MCF 10A (cell line): ENCODE results near the gene KIAA0825. TPM values are rescaled to one million over a fixed set of nuclear protein-coding genes. Genes with fewer than 3 reads are reported as not detected.

Source experiments
- BruUV-seq: library from RNA; stranded (reverse); fragments of 400-500 nt; replicated peaks from 2 replicates; lab custom pipeline; 2021; lab: Mats Ljungman, UMichigan
- CTCF ChIA-PET: fragments of 300-600 bp; sonication (Branson Sonifier 250); formaldehyde crosslinking; extraction: SDS; loops from one replicate; lab custom pipeline; 2021; ENCODE audit warnings: antibody characterized with exemption, inconsistent platforms; lab: Yijun Ruan, JAX
- POLR2A ChIA-PET: fragments of 300-600, 350-650 bp; sonication (Branson Sonifier 250); formaldehyde crosslinking; extraction: SDS; loops from one replicate; lab custom pipeline; 2020; ENCODE audit warnings: antibody characterized with exemption, inconsistent platforms; lab: Yijun Ruan, JAX
- DNase-seq: peaks from one replicate; pipeline ENCODE4 v3.0.0-alpha.2; 2018; ENCODE audit not compliant: unreplicated experiment
- H3K27ac Mint-ChIP-seq: one replicate; pipeline ENCODE4 v1.8.0; 2022; ENCODE audit warnings: mild to moderate bottlenecking, low read depth, mixed read lengths; ENCODE audit not compliant: unreplicated experiment
- H3K27me3 Mint-ChIP-seq: one replicate; pipeline ENCODE4 v1.8.0; 2022; ENCODE audit warnings: mixed read lengths; ENCODE audit not compliant: insufficient read depth, unreplicated experiment
- H3K36me3 Mint-ChIP-seq: one replicate; pipeline ENCODE4 v1.8.0; 2022; ENCODE audit warnings: mild to moderate bottlenecking, moderate library complexity, mixed read lengths; ENCODE audit not compliant: insufficient read depth, unreplicated experiment
- H3K4me1 Mint-ChIP-seq: one replicate; pipeline ENCODE4 v1.8.0; 2022; ENCODE audit warnings: mixed read lengths; ENCODE audit not compliant: insufficient read depth, unreplicated experiment
- H3K4me3 Mint-ChIP-seq: one replicate; pipeline ENCODE4 v1.8.0; 2022; ENCODE audit warnings: mild to moderate bottlenecking, moderate library complexity, mixed read lengths; ENCODE audit not compliant: unreplicated experiment
- H3K9me3 Mint-ChIP-seq: one replicate; pipeline ENCODE4 v1.8.0; 2022; ENCODE audit warnings: mixed read lengths; ENCODE audit not compliant: unreplicated experiment
- intact Hi-C: fragments of 100-400 bp; cut with micrococcal nuclease; formaldehyde crosslinking; loops from 2 replicates; pipeline ENCODE4 v1.14.1; 2022
- total RNA-seq: library from RNA; stranded (reverse); gene quantifications from 2 replicates; pipeline ENCODE4 v1.2.3, GENCODE V29; 2022
- TF ChIP-seq, protein P1 (sequence below): fragments of 200-600 bp; IDR thresholded peaks from one replicate; pipeline ENCODE4 v1.8.0; 2022; ENCODE audit warnings: antibody characterized with exemption, mild to moderate bottlenecking; ENCODE audit not compliant: unreplicated experiment

KIAA0825 gene
- total RNA-seq, 1 experiment from 2014 or later: 2.1 TPM

- Mint-ChIP-seq H3K9me3 (no peaks in the 10 kb centered on the region), H3K27ac (no peak overlapping the region), H3K4me3 (no peak overlapping the region), H3K4me1 (peaks cover 7% of the 10 kb centered on the region), H3K27me3 (no peaks in the 10 kb centered on the region), H3K36me3 (no peaks in the 10 kb centered on the region)
- ChIA-PET POLR2A (interaction anchor here (1.1 kb wide), 1 partner anchor 11 kb away, joined by 3 read pairs; no protein-coding TSS in a partner anchor), CTCF (interaction anchor here (0.6 kb wide), 1 partner anchor 1091 kb away, joined by 3 read pairs; no protein-coding TSS in a partner anchor)
- no TSS peak for BruUV-seq
- intact Hi-C loops: no loop called here
- TF ChIP-seq, protein P1, sequence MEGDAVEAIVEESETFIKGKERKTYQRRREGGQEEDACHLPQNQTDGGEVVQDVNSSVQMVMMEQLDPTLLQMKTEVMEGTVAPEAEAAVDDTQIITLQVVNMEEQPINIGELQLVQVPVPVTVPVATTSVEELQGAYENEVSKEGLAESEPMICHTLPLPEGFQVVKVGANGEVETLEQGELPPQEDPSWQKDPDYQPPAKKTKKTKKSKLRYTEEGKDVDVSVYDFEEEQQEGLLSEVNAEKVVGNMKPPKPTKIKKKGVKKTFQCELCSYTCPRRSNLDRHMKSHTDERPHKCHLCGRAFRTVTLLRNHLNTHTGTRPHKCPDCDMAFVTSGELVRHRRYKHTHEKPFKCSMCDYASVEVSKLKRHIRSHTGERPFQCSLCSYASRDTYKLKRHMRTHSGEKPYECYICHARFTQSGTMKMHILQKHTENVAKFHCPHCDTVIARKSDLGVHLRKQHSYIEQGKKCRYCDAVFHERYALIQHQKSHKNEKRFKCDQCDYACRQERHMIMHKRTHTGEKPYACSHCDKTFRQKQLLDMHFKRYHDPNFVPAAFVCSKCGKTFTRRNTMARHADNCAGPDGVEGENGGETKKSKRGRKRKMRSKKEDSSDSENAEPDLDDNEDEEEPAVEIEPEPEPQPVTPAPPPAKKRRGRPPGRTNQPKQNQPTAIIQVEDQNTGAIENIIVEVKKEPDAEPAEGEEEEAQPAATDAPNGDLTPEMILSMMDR: no peak
- DNase-seq: peak; percentile 28
These were observed 211.4 kb downstream of the KIAA0825 start for GRCh38 chr5:94407023-94407422.

DNA sequence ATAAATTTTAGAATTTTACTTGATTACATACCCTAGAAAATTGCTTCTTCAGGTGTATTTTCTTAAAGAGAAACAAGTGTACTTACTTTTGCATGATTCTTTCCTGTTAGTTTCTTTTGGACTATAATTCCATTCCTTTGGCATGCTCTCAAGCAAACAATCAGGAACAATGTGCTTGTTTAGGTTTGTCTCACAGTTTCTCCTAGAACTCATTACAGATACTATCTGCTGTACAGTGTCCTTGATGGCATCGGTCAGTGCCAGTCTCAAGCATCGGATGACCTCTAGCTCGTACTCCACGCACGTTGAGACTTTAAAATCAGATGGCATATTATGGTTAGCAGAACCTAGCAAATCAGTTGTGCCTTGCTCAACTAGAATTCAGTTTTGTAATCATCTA is 214.9 kb downstream of the KIAA0825 start:
- TF ChIP-seq, protein P1: no peak
- ChIA-PET CTCF (no interaction called here), POLR2A (no interaction called here)
- Mint-ChIP-seq H3K9me3 (no peaks in the 10 kb centered on the region), H3K27ac (no peak overlapping the region), H3K27me3 (no peaks in the 10 kb centered on the region), H3K36me3 (no peaks in the 10 kb centered on the region), H3K4me1 (peaks cover 7% of the 10 kb centered on the region), H3K4me3 (no peak overlapping the region)
- BruUV-seq: no TSS peak
- intact Hi-C loops: no loop called here
- DNase-seq: no peak

DNA sequence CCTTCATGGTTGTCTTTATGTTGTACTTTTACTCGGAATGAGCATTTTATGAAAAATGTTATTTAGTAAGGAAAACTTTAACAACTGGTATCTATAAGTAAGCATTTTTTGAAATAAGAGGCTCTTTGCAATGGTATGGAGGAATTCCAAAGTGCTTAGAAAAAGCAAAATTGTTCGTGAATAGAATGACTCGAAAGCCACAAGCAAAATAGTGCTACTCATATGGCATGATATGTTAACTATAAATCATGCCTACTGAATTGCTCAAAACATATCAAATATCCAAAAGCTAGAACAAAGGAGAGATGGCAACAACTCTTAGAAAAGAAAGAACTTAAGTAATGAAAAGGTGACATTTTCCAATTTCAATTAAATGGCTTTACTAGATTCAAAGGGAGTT is 216.3 kb downstream of the KIAA0825 start:
- TF ChIP-seq, protein P1: no peak
- intact Hi-C loops: no loop called here
- no peak overlapping the region for H3K27ac Mint-ChIP-seq

DNA sequence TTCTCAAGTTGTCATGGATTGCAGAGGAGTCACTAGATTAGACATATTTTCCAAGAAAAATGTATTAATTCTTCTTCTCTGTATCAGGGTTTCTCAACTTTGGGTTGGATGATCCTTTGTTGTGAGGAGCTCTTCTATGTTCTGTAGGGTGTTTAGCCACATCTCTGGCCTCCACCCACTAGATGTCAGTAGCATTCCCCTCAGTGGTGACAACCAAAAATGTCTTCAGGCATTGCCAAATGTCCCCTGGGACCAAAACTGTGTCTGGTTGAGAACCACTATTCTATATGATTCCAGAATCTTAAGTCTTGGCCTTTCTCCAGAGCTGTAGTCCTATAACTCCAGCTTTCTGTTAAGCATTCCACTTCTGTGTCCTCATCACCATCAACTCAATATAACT is 220.9 kb downstream of the KIAA0825 start:
- ChIA-PET CTCF (interaction anchor here (0.6 to 1.0 kb wide), 3 partner anchors 8 to 310 kb away, joined by 3 to 4 read pairs (median 3); a partner anchor contains a TSS), POLR2A (no interaction called here)
- H3K27me3 Mint-ChIP-seq: no peaks in the 10 kb centered on the region
- H3K4me1 Mint-ChIP-seq: no peaks in the 10 kb centered on the region
- H3K27ac Mint-ChIP-seq: no peak overlapping the region
- H3K4me3 Mint-ChIP-seq: no peak overlapping the region
- no peak for DNase-seq
- TF ChIP-seq, protein P1: no peak
- no peaks in the 10 kb centered on the region for H3K36me3 Mint-ChIP-seq
- intact Hi-C loops: no loop called here
- peaks cover 7% of the 10 kb centered on the region for H3K9me3 Mint-ChIP-seq
- no TSS peak for BruUV-seq

More for the DNA sequence above, 216.3 kb downstream of the KIAA0825 start:
- Mint-ChIP-seq H3K9me3 (peaks cover 7% of the 10 kb centered on the region), H3K4me3 (no peak overlapping the region), H3K36me3 (no peaks in the 10 kb centered on the region), H3K27me3 (no peaks in the 10 kb centered on the region), H3K4me1 (peaks cover 4% of the 10 kb centered on the region)
- BruUV-seq: no TSS peak
- DNase-seq: no peak
- ChIA-PET POLR2A (no interaction called here), CTCF (interaction anchor here (0.7 kb wide), 1 partner anchor 170 kb away, joined by 5 read pairs; no protein-coding TSS in a partner anchor)
